ENCODE results near the gene C10orf71.

DNA sequence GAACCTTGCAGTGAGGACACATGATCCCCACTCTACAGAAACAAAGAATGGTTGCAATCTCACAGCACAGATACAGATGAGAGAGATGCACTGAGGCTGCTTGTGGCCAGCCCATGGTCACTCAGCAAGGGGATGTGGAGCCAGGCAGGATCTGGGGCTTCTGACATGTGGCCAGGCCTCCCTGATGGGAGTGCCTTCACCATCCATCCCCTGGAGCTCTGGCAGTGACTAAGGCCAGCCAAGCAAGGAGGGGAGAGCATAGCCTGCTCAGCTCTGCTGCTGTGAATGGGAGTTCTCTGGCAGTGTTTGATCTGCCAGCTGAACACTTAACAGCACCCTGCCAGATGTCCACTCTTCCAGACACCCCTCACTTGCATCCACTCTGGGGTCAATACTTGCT lies 19.8 kb downstream of the C10orf71 start:
- TF ChIP-seq TCF7L2 (IDR thresholded peaks at IDR 0.05; ENCODE audit: borderline replicate concordance, extremely low read depth, insufficient read depth, insufficient read length) (no peak), POLR2AphosphoS5 (IDR thresholded peaks at IDR 0.05; ENCODE audit: low read depth, low read length) (no peak), EZH2phosphoT487 (IDR thresholded peaks at IDR 0.05; ENCODE audit: borderline replicate concordance) (no peak), EGR1 (IDR thresholded peaks at IDR 0.05; ENCODE audit: low read depth) (no peak), ELF1 (IDR thresholded peaks at IDR 0.05; ENCODE audit: borderline replicate concordance, low read depth) (no peak)
- TF ChIP-seq, protein P1, sequence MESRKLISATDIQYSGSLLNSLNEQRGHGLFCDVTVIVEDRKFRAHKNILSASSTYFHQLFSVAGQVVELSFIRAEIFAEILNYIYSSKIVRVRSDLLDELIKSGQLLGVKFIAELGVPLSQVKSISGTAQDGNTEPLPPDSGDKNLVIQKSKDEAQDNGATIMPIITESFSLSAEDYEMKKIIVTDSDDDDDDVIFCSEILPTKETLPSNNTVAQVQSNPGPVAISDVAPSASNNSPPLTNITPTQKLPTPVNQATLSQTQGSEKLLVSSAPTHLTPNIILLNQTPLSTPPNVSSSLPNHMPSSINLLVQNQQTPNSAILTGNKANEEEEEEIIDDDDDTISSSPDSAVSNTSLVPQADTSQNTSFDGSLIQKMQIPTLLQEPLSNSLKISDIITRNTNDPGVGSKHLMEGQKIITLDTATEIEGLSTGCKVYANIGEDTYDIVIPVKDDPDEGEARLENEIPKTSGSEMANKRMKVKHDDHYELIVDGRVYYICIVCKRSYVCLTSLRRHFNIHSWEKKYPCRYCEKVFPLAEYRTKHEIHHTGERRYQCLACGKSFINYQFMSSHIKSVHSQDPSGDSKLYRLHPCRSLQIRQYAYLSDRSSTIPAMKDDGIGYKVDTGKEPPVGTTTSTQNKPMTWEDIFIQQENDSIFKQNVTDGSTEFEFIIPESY (IDR thresholded peaks at IDR 0.05; ENCODE audit: extremely low read depth, insufficient replicate concordance, low read length), result no peak
- TF ChIP-seq, protein P2, sequence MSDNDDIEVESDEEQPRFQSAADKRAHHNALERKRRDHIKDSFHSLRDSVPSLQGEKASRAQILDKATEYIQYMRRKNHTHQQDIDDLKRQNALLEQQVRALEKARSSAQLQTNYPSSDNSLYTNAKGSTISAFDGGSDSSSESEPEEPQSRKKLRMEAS (IDR thresholded peaks at IDR 0.05), result no peak
- TF ChIP-seq, protein P3, sequence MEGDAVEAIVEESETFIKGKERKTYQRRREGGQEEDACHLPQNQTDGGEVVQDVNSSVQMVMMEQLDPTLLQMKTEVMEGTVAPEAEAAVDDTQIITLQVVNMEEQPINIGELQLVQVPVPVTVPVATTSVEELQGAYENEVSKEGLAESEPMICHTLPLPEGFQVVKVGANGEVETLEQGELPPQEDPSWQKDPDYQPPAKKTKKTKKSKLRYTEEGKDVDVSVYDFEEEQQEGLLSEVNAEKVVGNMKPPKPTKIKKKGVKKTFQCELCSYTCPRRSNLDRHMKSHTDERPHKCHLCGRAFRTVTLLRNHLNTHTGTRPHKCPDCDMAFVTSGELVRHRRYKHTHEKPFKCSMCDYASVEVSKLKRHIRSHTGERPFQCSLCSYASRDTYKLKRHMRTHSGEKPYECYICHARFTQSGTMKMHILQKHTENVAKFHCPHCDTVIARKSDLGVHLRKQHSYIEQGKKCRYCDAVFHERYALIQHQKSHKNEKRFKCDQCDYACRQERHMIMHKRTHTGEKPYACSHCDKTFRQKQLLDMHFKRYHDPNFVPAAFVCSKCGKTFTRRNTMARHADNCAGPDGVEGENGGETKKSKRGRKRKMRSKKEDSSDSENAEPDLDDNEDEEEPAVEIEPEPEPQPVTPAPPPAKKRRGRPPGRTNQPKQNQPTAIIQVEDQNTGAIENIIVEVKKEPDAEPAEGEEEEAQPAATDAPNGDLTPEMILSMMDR (IDR thresholded peaks at IDR 0.05 in 2 of 3, conservative IDR thresholded peaks at IDR 0.05 in 1 of 3; ENCODE audit: borderline replicate concordance in 1 of 3, insufficient read depth in 1 of 3, low read depth in 2 of 3, low read length in 2 of 3), result no peak
- TF ChIP-seq, protein P4, sequence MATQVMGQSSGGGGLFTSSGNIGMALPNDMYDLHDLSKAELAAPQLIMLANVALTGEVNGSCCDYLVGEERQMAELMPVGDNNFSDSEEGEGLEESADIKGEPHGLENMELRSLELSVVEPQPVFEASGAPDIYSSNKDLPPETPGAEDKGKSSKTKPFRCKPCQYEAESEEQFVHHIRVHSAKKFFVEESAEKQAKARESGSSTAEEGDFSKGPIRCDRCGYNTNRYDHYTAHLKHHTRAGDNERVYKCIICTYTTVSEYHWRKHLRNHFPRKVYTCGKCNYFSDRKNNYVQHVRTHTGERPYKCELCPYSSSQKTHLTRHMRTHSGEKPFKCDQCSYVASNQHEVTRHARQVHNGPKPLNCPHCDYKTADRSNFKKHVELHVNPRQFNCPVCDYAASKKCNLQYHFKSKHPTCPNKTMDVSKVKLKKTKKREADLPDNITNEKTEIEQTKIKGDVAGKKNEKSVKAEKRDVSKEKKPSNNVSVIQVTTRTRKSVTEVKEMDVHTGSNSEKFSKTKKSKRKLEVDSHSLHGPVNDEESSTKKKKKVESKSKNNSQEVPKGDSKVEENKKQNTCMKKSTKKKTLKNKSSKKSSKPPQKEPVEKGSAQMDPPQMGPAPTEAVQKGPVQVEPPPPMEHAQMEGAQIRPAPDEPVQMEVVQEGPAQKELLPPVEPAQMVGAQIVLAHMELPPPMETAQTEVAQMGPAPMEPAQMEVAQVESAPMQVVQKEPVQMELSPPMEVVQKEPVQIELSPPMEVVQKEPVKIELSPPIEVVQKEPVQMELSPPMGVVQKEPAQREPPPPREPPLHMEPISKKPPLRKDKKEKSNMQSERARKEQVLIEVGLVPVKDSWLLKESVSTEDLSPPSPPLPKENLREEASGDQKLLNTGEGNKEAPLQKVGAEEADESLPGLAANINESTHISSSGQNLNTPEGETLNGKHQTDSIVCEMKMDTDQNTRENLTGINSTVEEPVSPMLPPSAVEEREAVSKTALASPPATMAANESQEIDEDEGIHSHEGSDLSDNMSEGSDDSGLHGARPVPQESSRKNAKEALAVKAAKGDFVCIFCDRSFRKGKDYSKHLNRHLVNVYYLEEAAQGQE (IDR thresholded peaks at IDR 0.05; ENCODE audit: low read depth), result no peak

Measured in HCT116 (cell line).